Measurements from ENCODE around the gene PTPRN2. TPM values are rescaled to one million over a fixed set of nuclear protein-coding genes. Genes with fewer than 3 reads are reported as not detected.

Gene PTPRN2
- total and polyA plus RNA-seq, 2 donors (not counting 3 experiments of a cell fraction or from before 2014, with no cell fraction given), result 0.62 to 0.88 TPM

GRCh38 chr7:158512042-158512441, 75.6 kb downstream of the PTPRN2 start:
- Histone ChIP-seq H3K27ac (ENCODE audit: insufficient read depth, low read depth, low read length) (no peak overlapping the region), H4K20me1 (replicated peaks; ENCODE audit: control insufficient read depth, extremely low read depth, insufficient read depth, low read length) (no peaks in the 10 kb centered on the region), H3K4me3 (replicated peaks in 1 of 3; ENCODE audit: insufficient read depth in 1 of 3, low read depth in 1 of 3, low read length in 3 of 3) (no peak overlapping the region), H3K9me1 (replicated peaks; ENCODE audit: control insufficient read depth, extremely low read depth, insufficient read depth, low read length) (no peaks in the 10 kb centered on the region), H3K4me1 (ENCODE audit: control insufficient read depth, extremely low read depth, insufficient read depth, low read length) (no peaks in the 10 kb centered on the region), H3K79me2 (ENCODE audit: control insufficient read depth, insufficient read depth, low read length) (no peaks in the 10 kb centered on the region), H3K4me2 (ENCODE audit: insufficient read depth, low read length) (no peak overlapping the region), H3K9ac (replicated peaks; ENCODE audit: extremely low read depth, insufficient read depth, low read length) (no peak overlapping the region), H3K9me3 (replicated peaks; ENCODE audit: control insufficient read depth, insufficient read depth, low read length) (peaks cover 2% of the 10 kb centered on the region), H3K27me3 (ENCODE audit: control insufficient read depth in 2 of 2, insufficient read depth in 2 of 2, low read length in 2 of 2) (no peaks in the 10 kb centered on the region), H3K36me3 (ENCODE audit: control insufficient read depth in 2 of 2, extremely low read depth in 1 of 2, insufficient read depth in 2 of 2, low read length in 2 of 2) (no peaks in the 10 kb centered on the region), H2AFZ (ENCODE audit: low read depth, low read length) (no peak overlapping the region)
- CTCF ChIA-PET, result no interaction called here
- TF ChIP-seq CTCF (IDR thresholded peaks at IDR 0.05; ENCODE audit: extremely low read depth in 1 of 2, insufficient read depth in 1 of 2, low read depth in 1 of 2, low read length in 2 of 2) (no peak), MYC (IDR thresholded peaks at IDR 0.05; ENCODE audit: low read depth, low read length) (no peak), FOS (IDR thresholded peaks at IDR 0.05; ENCODE audit: borderline replicate concordance, insufficient read depth, low read length) (no peak), JUN (IDR thresholded peaks at IDR 0.05; ENCODE audit: borderline replicate concordance, insufficient read depth, insufficient read length, low read depth) (no peak), POLR2AphosphoS5 (IDR thresholded peaks at IDR 0.05; ENCODE audit: insufficient read depth, low read depth, low read length) (no peak), GATA2 (IDR thresholded peaks at IDR 0.05; ENCODE audit: insufficient read depth, insufficient read length, low read depth, low read length) (no peak), POLR2A (IDR thresholded peaks at IDR 0.05; ENCODE audit: low read depth, low read length) (no peak), EZH2 (IDR thresholded peaks at IDR 0.05; ENCODE audit: borderline replicate concordance, low read depth, low read length, severe bottlenecking) (no peak)
- TF ChIP-seq, protein P1, sequence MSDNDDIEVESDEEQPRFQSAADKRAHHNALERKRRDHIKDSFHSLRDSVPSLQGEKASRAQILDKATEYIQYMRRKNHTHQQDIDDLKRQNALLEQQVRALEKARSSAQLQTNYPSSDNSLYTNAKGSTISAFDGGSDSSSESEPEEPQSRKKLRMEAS (IDR thresholded peaks at IDR 0.05; ENCODE audit: insufficient read depth, insufficient read length), result no peak
- POLR2A ChIA-PET, result no interaction called here
- no peak for DNase-seq (ENCODE audit: low read depth, low spot score)
- no peak for FAIRE-seq
- BruUV-seq (replicated peaks), result no TSS peak
- intact Hi-C loops (cut with micrococcal nuclease) (no loop called here), dilution Hi-C loops (cut with MboI; ENCODE audit: extremely low pct_ligation_motif_present, low sequenced_read_pairs) (no loop called here)

Measured in endothelial cell of umbilical vein (primary cell).